DND-41 (cell line): ENCODE results near the gene ARHGEF12.

Experiments used
- ATAC-seq: fragments of 200-7000 bp; cut with Tn5 transposase; 3 replicates; pipeline ENCODE4 v1.9.1; 2021; ENCODE audit warnings: low read depth; ENCODE audit not compliant: insufficient read depth
- DNase-seq: peaks from one replicate; pipeline ENCODE4 v3.0.0-alpha.2; 2020
- H2AFZ ChIP-seq: 2 replicates; pipeline ENCODE4 v1.6.0; 2012; ENCODE audit warnings: low read depth, low read length
- H3K27ac ChIP-seq: 2 replicates; pipeline ENCODE4 v1.5.1; 2012; ENCODE audit warnings: low read length, inconsistent platforms
- H3K27me3 ChIP-seq: fragments of 200-600 bp; sonication (generic); 2 replicates; pipeline ENCODE4 v1.6.0; 2012; ENCODE audit warnings: low read length, mild to moderate bottlenecking, inconsistent platforms; ENCODE audit not compliant: insufficient read depth, poor library complexity
- H3K36me3 ChIP-seq: 2 replicates; pipeline ENCODE4 v1.5.1; 2012; ENCODE audit warnings: low read length, inconsistent platforms; ENCODE audit not compliant: insufficient read depth
- H3K4me1 ChIP-seq: 2 replicates; pipeline ENCODE4 v1.5.1; 2012; ENCODE audit warnings: mild to moderate bottlenecking, low read length; ENCODE audit not compliant: insufficient read depth
- H3K4me2 ChIP-seq: 2 replicates; pipeline ENCODE4 v1.6.0; 2012; ENCODE audit warnings: mild to moderate bottlenecking, moderate library complexity, low read length, inconsistent platforms; ENCODE audit not compliant: insufficient read depth
- H3K4me3 ChIP-seq, 2 experiments: fragments of 200-600 bp in 1 of 2; shearing (Covaris generic) in 1 of 2; 2 replicates each; pipeline ENCODE4 v1.5.1; 2012 to 2016; ENCODE audit warnings: inconsistent platforms in 2 of 2, low read length in 2 of 2, mild to moderate bottlenecking in 2 of 2, low read depth in 1 of 2, moderate library complexity in 1 of 2
- H3K79me2 ChIP-seq: 2 replicates; pipeline ENCODE4 v1.6.0; 2012; ENCODE audit warnings: low read length, inconsistent platforms; ENCODE audit not compliant: insufficient read depth
- H3K9ac ChIP-seq: 2 replicates; pipeline ENCODE4 v1.6.0; 2012; ENCODE audit warnings: low read depth, mild to moderate bottlenecking, inconsistent platforms, low read length, moderate library complexity
- H3K9me3 ChIP-seq: 2 replicates; pipeline ENCODE4 v1.5.1; 2012; ENCODE audit warnings: low read length, moderate library complexity, mild to moderate bottlenecking, inconsistent platforms; ENCODE audit not compliant: insufficient read depth, severe bottlenecking
- H4K20me1 ChIP-seq: 2 replicates; pipeline ENCODE4 v1.6.0; 2012; ENCODE audit warnings: low read length; ENCODE audit not compliant: insufficient read depth
- CTCF ChIP-seq: IDR thresholded peaks from 2 replicates; pipeline ENCODE4 v1.5.1; 2012; ENCODE audit warnings: borderline replicate concordance, low read length, moderate library complexity, mild to moderate bottlenecking; ENCODE audit not compliant: poor library complexity, severe bottlenecking; ENCODE audit errors: extremely low read depth
- EZH2 ChIP-seq: IDR thresholded peaks from 3 replicates; pipeline ENCODE4 v1.6.1; 2012; ENCODE audit warnings: borderline replicate concordance, low read depth, mild to moderate bottlenecking, moderate library complexity, low read length, inconsistent platforms; ENCODE audit not compliant: severe bottlenecking

Gene ARHGEF12

GRCh38 chr11:120295099-120295498 lies 41.1 kb upstream of the ARHGEF12 start:
- Histone ChIP-seq H3K9me3 (no peaks in the 10 kb centered on the region), H3K27me3 (peaks cover 34% of the 10 kb centered on the region), H4K20me1 (peaks cover 5% of the 10 kb centered on the region; the same call in 1 of the 2 replicates), H3K9ac (no peak overlapping the region), H3K4me1 (no peaks in the 10 kb centered on the region), H3K4me2 (no peak overlapping the region), H2AFZ (no peak overlapping the region), H3K27ac (no peak overlapping the region), H3K79me2 (no peaks in the 10 kb centered on the region), H3K36me3 (no peaks in the 10 kb centered on the region), H3K4me3 (no peak overlapping the region)
- no peak for ATAC-seq
- no peak for DNase-seq
- TF ChIP-seq EZH2 (no peak), CTCF (no peak)

GRCh38 chr11:120296554-120296953 lies 39.7 kb upstream of the ARHGEF12 start:
- Histone ChIP-seq H3K4me3 (no peak overlapping the region), H3K4me2 (no peak overlapping the region), H3K36me3 (no peaks in the 10 kb centered on the region), H4K20me1 (peaks cover 5% of the 10 kb centered on the region; the same call in 1 of the 2 replicates), H3K79me2 (no peaks in the 10 kb centered on the region), H3K27ac (no peak overlapping the region), H3K4me1 (no peaks in the 10 kb centered on the region), H3K9me3 (no peaks in the 10 kb centered on the region), H3K27me3 (peaks cover 35% of the 10 kb centered on the region), H3K9ac (no peak overlapping the region), H2AFZ (no peak overlapping the region)
- DNase-seq (no peak), ATAC-seq (no peak)
- TF ChIP-seq CTCF (no peak), EZH2 (no peak)

- H4K20me1 ChIP-seq = peaks cover 12% of the 10 kb centered on the region; the same call in 1 of the 2 replicates
- no peaks in the 10 kb centered on the region for H3K79me2 ChIP-seq
- no peaks in the 10 kb centered on the region for H3K9me3 ChIP-seq
- H2AFZ ChIP-seq = no peak overlapping the region
- peaks cover 29% of the 10 kb centered on the region for H3K27me3 ChIP-seq
- H3K4me3 ChIP-seq = no peak overlapping the region
- H3K4me2 ChIP-seq = no peak overlapping the region
- H3K4me1 ChIP-seq = no peaks in the 10 kb centered on the region
- H3K9ac ChIP-seq = no peak overlapping the region
- H3K27ac ChIP-seq = no peak overlapping the region
- H3K36me3 ChIP-seq = no peaks in the 10 kb centered on the region
- no peak for ATAC-seq
- no peak for DNase-seq
- no peak for TF ChIP-seq EZH2
- TF ChIP-seq CTCF = no peak
Measured at GRCh38 chr11:120298461-120298860, 37.8 kb upstream of the ARHGEF12 start.
